CD4-positive, alpha-beta T cell treated with Interleukin-15 for 4 hours (primary cell): Measurements from ENCODE around the gene MALAT1.
A peak's percentile ranks its signal among the peaks of the same experiment; 100 is the strongest.
"Not testable (repeated sequence)": the region's sequence is repeated elsewhere in the genome, so short reads cannot be mapped to it uniquely, and the experiment has no call there.

ENCODE experiments used
- DNase-seq: peaks from one replicate; pipeline ENCODE4 v3.0.0-alpha.2; 2020; ENCODE audit warnings: low spot score

The MALAT1 gene

GRCh38 chr11:65522718-65523630 is 24.1 kb downstream of the MALAT1 start:
- peak; percentile 42 for DNase-seq

- DNase-seq, result not testable (repeated sequence)
Measured at GRCh38 chr11:65523631-65523968, 24.8 kb downstream of the MALAT1 start.

- DNase-seq, result no peak
Measured at GRCh38 chr11:65524014-65524740, 25.3 kb downstream of the MALAT1 start.

GRCh38 chr11:65524741-65525545 is 26.1 kb downstream of the MALAT1 start, which contains the start of gene SCYL1:
SCYL1 (plus strand) TSS chr11:65525083; CDS start chr11:65525154, 71 bp downstream.
- DNase-seq, result peak; percentile 83

- DNase-seq, result no peak
Measured at GRCh38 chr11:65525546-65526480, 27.0 kb downstream of the MALAT1 start.

- no peak for DNase-seq
Measured at GRCh38 chr11:65526744-65527143, 27.9 kb downstream of the MALAT1 start.

GRCh38 chr11:65528819-65529350 is 30.0 kb downstream of the MALAT1 start:
- DNase-seq, result no peak

- DNase-seq, result no peak
Measured at GRCh38 chr11:65529475-65530156, 30.8 kb downstream of the MALAT1 start.

- no peak for DNase-seq
Measured at GRCh38 chr11:65530157-65530496, 31.3 kb downstream of the MALAT1 start.

GRCh38 chr11:65532388-65533064 is 33.7 kb downstream of the MALAT1 start:
- DNase-seq, result no peak

- DNase-seq, result no peak
Measured at GRCh38 chr11:65535102-65535501, 36.3 kb downstream of the MALAT1 start.

GRCh38 chr11:65536412-65537295 is 37.8 kb downstream of the MALAT1 start:
- no peak for DNase-seq

- no peak for DNase-seq
Measured at GRCh38 chr11:65537296-65537597, 38.4 kb downstream of the MALAT1 start.

GRCh38 chr11:65537620-65538231 is 38.9 kb downstream of the MALAT1 start:
- DNase-seq, result no peak

GRCh38 chr11:65538232-65538914 is 39.5 kb downstream of the MALAT1 start:
- DNase-seq, result no peak

GRCh38 chr11:65538915-65539743 is 40.3 kb downstream of the MALAT1 start:
- no peak for DNase-seq

GRCh38 chr11:65539744-65540289 is 41.0 kb downstream of the MALAT1 start:
- DNase-seq, result no peak
